GM21723 (cell line): Measurements from ENCODE around the gene RAD21L1.

Experiments used
- ATAC-seq: cut with Tn5 transposase; IDR thresholded peaks from one replicate; pipeline ENCODE4 v1.9.1; 2021; ENCODE audit warnings: mild to moderate bottlenecking, moderate library complexity; ENCODE audit not compliant: unreplicated experiment

Gene RAD21L1

GRCh38 chr20:1225783-1226654 lies at the start of gene RAD21L1:
Gene RAD21L1, plus strand, starts transcription at chr20:1226044. Its CDS starts 2,410 bp downstream, at chr20:1228454.
- peak; percentile 59 for ATAC-seq

GRCh38 chr20:1177680-1178079 lies 48.2 kb upstream of the RAD21L1 start:
- ATAC-seq, result no peak

GRCh38 chr20:1178103-1178502 lies 47.7 kb upstream of the RAD21L1 start:
- ATAC-seq, result no peak

GRCh38 chr20:1178623-1179022 lies 47.2 kb upstream of the RAD21L1 start:
- no peak for ATAC-seq

GRCh38 chr20:1180949-1181348 lies 44.9 kb upstream of the RAD21L1 start:
- no peak for ATAC-seq

GRCh38 chr20:1182106-1182505 lies 43.7 kb upstream of the RAD21L1 start:
- no peak for ATAC-seq

GRCh38 chr20:1183153-1183552 lies 42.7 kb upstream of the RAD21L1 start:
- no peak for ATAC-seq

GRCh38 chr20:1184260-1184637 lies 41.6 kb upstream of the RAD21L1 start:
- no peak for ATAC-seq

- ATAC-seq, result no peak
Observed at GRCh38 chr20:1184638-1185315, 41.1 kb upstream of the RAD21L1 start, which contains the start of gene TMEM74B. Gene TMEM74B, minus strand, starts transcription at chr20:1184981. Its CDS starts 1,180 bp downstream, at chr20:1183801.

GRCh38 chr20:1185316-1185741 lies 40.5 kb upstream of the RAD21L1 start:
- no peak for ATAC-seq

GRCh38 chr20:1185790-1186334 lies 40.0 kb upstream of the RAD21L1 start:
- ATAC-seq, result no peak

- no peak for ATAC-seq
Observed at GRCh38 chr20:1186367-1186991, 39.4 kb upstream of the RAD21L1 start.

- no peak for ATAC-seq
Observed at GRCh38 chr20:1187605-1188171, 38.2 kb upstream of the RAD21L1 start.

GRCh38 chr20:1188347-1188746 lies 37.5 kb upstream of the RAD21L1 start:
- ATAC-seq, result no peak

GRCh38 chr20:1189827-1190226 lies 36.0 kb upstream of the RAD21L1 start:
- ATAC-seq, result no peak

- ATAC-seq, result no peak
Observed at GRCh38 chr20:1190847-1191246, 35.0 kb upstream of the RAD21L1 start.

GRCh38 chr20:1191299-1191698 lies 34.5 kb upstream of the RAD21L1 start:
- no peak for ATAC-seq

- ATAC-seq, result no peak
Observed at GRCh38 chr20:1195226-1195625, 30.6 kb upstream of the RAD21L1 start.

- ATAC-seq, result no peak
Observed at GRCh38 chr20:1196634-1197033, 29.2 kb upstream of the RAD21L1 start.

GRCh38 chr20:1197801-1198200 lies 28.0 kb upstream of the RAD21L1 start:
- no peak for ATAC-seq

- no peak for ATAC-seq
Observed at GRCh38 chr20:1198751-1199150, 27.1 kb upstream of the RAD21L1 start.
